Osteocyte (in vitro differentiated cells): Measurements from ENCODE around the gene SPATS2L. TPM values are rescaled to one million over a fixed set of nuclear protein-coding genes. Genes with fewer than 3 reads are reported as not detected.
A peak's percentile ranks its signal among the peaks of the same experiment; 100 is the strongest.

Source experiments
- DNase-seq: peaks from one replicate; pipeline ENCODE4 v3.0.0; 2021; ENCODE audit warnings: mixed read lengths; ENCODE audit not compliant: unreplicated experiment; ENCODE audit errors: extremely low spot score
- H3K27ac Mint-ChIP-seq: one replicate; pipeline ENCODE4 v1.8.0; 2021; ENCODE audit warnings: mild to moderate bottlenecking, mixed read lengths; ENCODE audit not compliant: unreplicated experiment
- H3K27me3 Mint-ChIP-seq: one replicate; pipeline ENCODE4 v1.8.0; 2021; ENCODE audit warnings: mixed read lengths; ENCODE audit not compliant: unreplicated experiment
- H3K36me3 Mint-ChIP-seq: one replicate; pipeline ENCODE4 v1.8.0; 2021; ENCODE audit warnings: mixed read lengths; ENCODE audit not compliant: unreplicated experiment
- H3K4me1 Mint-ChIP-seq: one replicate; pipeline ENCODE4 v1.8.0; 2021; ENCODE audit warnings: mixed read lengths; ENCODE audit not compliant: unreplicated experiment
- H3K4me3 Mint-ChIP-seq: one replicate; pipeline ENCODE4 v1.8.0; 2021; ENCODE audit warnings: mild to moderate bottlenecking, moderate library complexity, mixed read lengths; ENCODE audit not compliant: unreplicated experiment
- H3K9me3 Mint-ChIP-seq: one replicate; pipeline ENCODE4 v1.8.0; 2021; ENCODE audit warnings: mixed read lengths; ENCODE audit not compliant: unreplicated experiment
- total RNA-seq: library from RNA; stranded (reverse); gene quantifications from 2 replicates; pipeline ENCODE4 v1.2.1, GENCODE V29; 2021
- TF ChIP-seq, protein P1 (sequence below): fragments of 200-600 bp; sonication (generic); IDR thresholded peaks from 2 replicates; pipeline ENCODE4 v1.5.0; 2021; ENCODE audit warnings: antibody characterized with exemption, mild to moderate bottlenecking, moderate library complexity

The SPATS2L gene
- total RNA-seq, 1 donor from 2014 or later: 152 TPM

DNA sequence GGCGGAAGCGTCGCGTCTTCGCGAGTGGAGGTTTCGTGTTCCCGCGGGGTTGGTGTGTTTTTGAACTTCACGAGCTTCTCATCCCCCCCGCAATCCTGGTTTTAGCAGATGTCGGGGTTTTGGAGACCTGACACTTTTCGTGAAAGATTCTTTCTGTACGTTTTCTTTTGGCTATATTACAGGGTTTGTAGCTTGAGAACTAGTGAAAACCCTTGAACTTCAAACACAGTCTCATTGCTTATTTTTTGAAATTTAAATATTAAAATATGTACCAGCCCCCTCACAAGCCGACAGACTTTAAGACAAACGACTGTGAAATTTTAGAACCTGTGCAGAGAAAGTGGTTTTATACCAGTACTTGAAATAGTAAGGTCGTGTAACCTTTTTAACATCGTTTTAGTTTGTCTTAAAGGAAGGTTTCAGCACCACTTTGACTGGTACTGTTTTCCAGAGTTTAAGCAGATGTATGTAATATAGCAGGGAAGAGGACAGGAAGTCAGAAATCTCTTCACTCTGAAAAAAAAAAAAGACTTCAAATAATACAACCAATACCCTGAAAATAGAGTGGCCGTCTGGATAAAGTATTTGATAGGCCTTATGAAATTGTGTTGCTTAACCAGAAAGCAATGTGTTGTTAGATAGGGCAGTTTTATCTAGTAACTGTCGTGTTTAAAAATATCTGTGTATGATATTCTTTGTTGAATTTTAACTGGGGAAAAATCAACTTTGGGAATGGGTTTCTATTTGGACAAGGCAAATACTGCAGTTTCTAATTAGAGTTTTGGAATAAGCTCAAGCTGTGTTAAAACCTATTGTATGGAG lies 1.4 kb downstream of the SPATS2L start:
- Mint-ChIP-seq H3K27me3 (no peaks in the 10 kb centered on the region), H3K36me3 (no peaks in the 10 kb centered on the region), H3K9me3 (no peaks in the 10 kb centered on the region), H3K4me3 (peak overlapping the region; percentile 81), H3K4me1 (peaks cover 47% of the 10 kb centered on the region), H3K27ac (peak overlapping the region; percentile 77)
- TF ChIP-seq, protein P1, sequence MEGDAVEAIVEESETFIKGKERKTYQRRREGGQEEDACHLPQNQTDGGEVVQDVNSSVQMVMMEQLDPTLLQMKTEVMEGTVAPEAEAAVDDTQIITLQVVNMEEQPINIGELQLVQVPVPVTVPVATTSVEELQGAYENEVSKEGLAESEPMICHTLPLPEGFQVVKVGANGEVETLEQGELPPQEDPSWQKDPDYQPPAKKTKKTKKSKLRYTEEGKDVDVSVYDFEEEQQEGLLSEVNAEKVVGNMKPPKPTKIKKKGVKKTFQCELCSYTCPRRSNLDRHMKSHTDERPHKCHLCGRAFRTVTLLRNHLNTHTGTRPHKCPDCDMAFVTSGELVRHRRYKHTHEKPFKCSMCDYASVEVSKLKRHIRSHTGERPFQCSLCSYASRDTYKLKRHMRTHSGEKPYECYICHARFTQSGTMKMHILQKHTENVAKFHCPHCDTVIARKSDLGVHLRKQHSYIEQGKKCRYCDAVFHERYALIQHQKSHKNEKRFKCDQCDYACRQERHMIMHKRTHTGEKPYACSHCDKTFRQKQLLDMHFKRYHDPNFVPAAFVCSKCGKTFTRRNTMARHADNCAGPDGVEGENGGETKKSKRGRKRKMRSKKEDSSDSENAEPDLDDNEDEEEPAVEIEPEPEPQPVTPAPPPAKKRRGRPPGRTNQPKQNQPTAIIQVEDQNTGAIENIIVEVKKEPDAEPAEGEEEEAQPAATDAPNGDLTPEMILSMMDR: no peak
- no peak for DNase-seq

DNA sequence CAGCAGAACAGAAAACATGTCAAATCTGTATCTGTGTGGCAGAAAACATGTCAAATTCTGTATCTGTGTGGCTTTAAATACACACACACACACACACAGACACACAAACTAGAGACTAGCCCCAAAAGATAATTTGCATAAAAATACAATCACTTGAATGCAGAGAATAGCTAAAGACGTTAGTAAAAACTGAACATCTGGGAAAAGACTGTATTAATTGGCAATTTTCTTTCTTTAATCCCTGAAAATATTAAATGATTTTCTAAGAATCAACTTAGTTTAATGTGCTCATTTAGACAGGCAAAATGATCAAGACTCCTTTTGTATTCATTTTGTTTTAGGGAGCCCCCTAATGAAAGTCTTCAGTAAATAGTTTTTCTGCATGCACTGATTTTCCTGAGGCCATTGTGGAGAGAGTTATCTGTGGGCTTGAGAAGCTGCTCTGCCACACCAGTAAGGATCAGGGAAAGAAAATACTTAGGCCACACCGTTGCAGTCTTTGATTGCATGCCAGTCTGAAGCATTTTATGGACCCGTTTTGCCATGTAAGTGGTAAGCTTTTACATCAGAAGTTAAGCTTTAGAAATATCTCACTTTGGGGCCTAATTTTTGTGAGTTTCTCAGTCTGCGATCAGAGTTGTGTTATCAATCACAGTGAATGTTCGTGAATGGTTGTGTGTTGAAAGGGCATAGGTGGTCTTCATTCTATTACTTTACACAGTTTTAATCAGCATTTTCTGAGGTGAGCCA lies 2.2 kb downstream of the SPATS2L start:
- Mint-ChIP-seq H3K4me1 (peaks cover 49% of the 10 kb centered on the region), H3K4me3 (peak overlapping the region; percentile 81), H3K27ac (peak overlapping the region; percentile 77), H3K27me3 (no peaks in the 10 kb centered on the region), H3K9me3 (no peaks in the 10 kb centered on the region), H3K36me3 (no peaks in the 10 kb centered on the region)
- TF ChIP-seq, protein P1: peak; percentile 45
- no peak for DNase-seq

DNA sequence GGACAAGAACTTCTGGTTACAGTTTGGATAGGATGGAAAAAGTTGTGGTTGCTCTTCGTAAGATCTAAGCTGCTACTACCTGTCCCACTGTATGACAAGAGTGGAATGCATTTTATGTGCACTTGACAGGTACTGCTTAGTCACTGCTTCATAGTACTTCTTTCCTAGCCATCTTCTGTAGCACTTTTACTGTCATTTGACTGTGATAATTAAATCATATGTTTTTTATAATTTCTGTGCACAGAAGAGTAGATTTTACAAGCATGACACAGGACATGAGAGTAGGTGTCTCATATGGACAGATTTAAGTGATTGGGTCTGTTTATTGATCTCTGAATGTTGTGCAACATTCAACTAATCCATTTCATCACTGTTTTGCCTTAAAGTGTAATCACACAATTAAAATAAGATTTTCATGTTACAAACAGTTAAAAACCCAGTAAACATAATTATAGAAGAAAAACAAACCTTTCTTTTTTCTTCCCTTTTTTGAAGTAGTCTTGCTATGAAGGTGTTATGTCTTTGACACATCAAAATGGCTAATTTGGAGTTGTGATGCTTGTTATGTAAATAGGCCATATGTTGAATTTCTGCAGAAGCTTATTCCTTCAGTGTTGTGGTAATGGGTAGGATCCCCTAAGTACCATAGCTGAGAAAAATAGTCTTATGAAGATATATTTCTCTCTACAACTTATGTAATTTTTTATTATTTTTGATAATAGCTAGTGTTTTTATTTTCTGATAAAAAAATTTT lies 3.0 kb downstream of the SPATS2L start:
- Mint-ChIP-seq H3K4me1 (peaks cover 56% of the 10 kb centered on the region), H3K9me3 (no peaks in the 10 kb centered on the region), H3K27ac (peak overlapping the region; percentile 77), H3K27me3 (no peaks in the 10 kb centered on the region), H3K4me3 (peak overlapping the region; percentile 81), H3K36me3 (no peaks in the 10 kb centered on the region)
- no peak for DNase-seq
- TF ChIP-seq, protein P1: no peak

DNA sequence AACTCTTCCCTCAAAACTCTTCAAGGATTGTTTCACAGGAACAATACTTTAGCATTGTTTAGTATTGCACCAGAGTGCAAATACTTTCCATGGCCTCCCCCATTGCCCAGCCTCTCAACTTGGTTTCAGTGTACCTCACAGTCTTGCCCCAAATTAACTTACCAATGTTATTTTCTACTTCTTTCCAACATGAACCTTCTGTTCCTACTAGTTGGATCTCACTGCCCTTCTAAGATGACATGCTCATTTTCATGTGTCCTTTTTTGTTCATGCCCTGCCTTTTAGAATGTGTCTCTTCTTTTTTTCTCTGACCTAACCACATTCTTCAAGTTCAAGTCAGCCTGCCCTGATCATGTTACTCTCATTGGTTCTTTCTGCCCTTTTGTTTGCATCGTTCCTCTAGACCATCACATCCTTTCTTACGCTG lies 4.1 kb downstream of the SPATS2L start:
- Mint-ChIP-seq H3K27me3 (no peaks in the 10 kb centered on the region), H3K36me3 (no peaks in the 10 kb centered on the region), H3K4me1 (peaks cover 57% of the 10 kb centered on the region), H3K4me3 (peak overlapping the region; percentile 16), H3K9me3 (no peaks in the 10 kb centered on the region), H3K27ac (peak overlapping the region; percentile 48)
- TF ChIP-seq, protein P1: no peak
- DNase-seq: no peak
